GM23338 (cell line): ENCODE data around the gene FARS2. TPM values are rescaled to one million over a fixed set of nuclear protein-coding genes. Genes with fewer than 3 reads are reported as not detected.

Source experiments
- ATAC-seq: fragments of 200-7000 bp; cut with Tn5 transposase; 3 replicates; pipeline ENCODE4 v1.9.1; 2020
- DNase-seq: peaks from one replicate; pipeline ENCODE4 v3.0.0-alpha.2; 2015; ENCODE audit warnings: low spot score
- H2AFZ ChIP-seq: fragments of 200-600 bp; sonication (generic); 2 replicates; pipeline ENCODE4 v1.8.0; 2016; ENCODE audit warnings: antibody characterized with exemption, mild to moderate bottlenecking, moderate library complexity
- H3F3A ChIP-seq: fragments of 200-600 bp; sonication (generic); replicated peaks from 2 replicates; pipeline ENCODE4 v1.8.0; 2017; ENCODE audit warnings: antibody characterized with exemption, mixed run types, low read depth
- H3K27ac ChIP-seq: fragments of 200-600 bp; sonication (generic); 2 replicates; pipeline ENCODE4 v1.6.1; 2016; ENCODE audit warnings: low read depth
- H3K27me3 ChIP-seq: fragments of 200-600 bp; sonication (generic); 2 replicates; pipeline ENCODE4 v1.8.0; 2016; ENCODE audit warnings: mild to moderate bottlenecking, mixed run types, moderate library complexity; ENCODE audit not compliant: insufficient read depth
- H3K36me3 ChIP-seq: fragments of 200-600 bp; sonication (generic); 2 replicates; pipeline ENCODE4 v1.8.0; 2016; ENCODE audit warnings: mild to moderate bottlenecking; ENCODE audit not compliant: insufficient read depth
- H3K4me1 ChIP-seq: fragments of 200-600 bp; sonication (generic); 2 replicates; pipeline ENCODE4 v1.8.0; 2016; ENCODE audit warnings: mild to moderate bottlenecking, moderate library complexity; ENCODE audit not compliant: insufficient read depth
- H3K4me2 ChIP-seq: fragments of 200-600 bp; sonication (generic); 2 replicates; pipeline ENCODE4 v1.7.1; 2017; ENCODE audit warnings: mixed run types
- H3K4me3 ChIP-seq: fragments of 200-600 bp; sonication (generic); 2 replicates; pipeline ENCODE4 v1.6.1; 2016; ENCODE audit warnings: mixed run types
- H3K79me2 ChIP-seq: fragments of 200-600 bp; sonication (generic); replicated peaks from 2 replicates; pipeline ENCODE4 v1.8.0; 2017; ENCODE audit warnings: mild to moderate bottlenecking; ENCODE audit not compliant: insufficient read depth
- H3K9me2 ChIP-seq: fragments of 200-600 bp; sonication (generic); 2 replicates; pipeline ENCODE4 v1.8.0; 2017; ENCODE audit not compliant: insufficient read depth
- H4K20me1 ChIP-seq: fragments of 200-600 bp; sonication (generic); replicated peaks from 2 replicates; pipeline ENCODE4 v1.8.0; 2017; ENCODE audit warnings: mild to moderate bottlenecking; ENCODE audit not compliant: insufficient read depth
- H3K27ac Mint-ChIP-seq: 2 replicates; pipeline ENCODE4 v1.8.0; 2020; ENCODE audit warnings: inconsistent platforms, mild to moderate bottlenecking, moderate library complexity, mixed read lengths
- H3K27me3 Mint-ChIP-seq: 3 replicates; pipeline ENCODE4 v1.8.0; 2022; ENCODE audit warnings: low read depth, mild to moderate bottlenecking, moderate library complexity, mixed read lengths, inconsistent platforms; ENCODE audit not compliant: insufficient read depth, poor library complexity
- H3K36me3 Mint-ChIP-seq: 3 replicates; pipeline ENCODE4 v1.8.0; 2021; ENCODE audit warnings: low read depth, mild to moderate bottlenecking, inconsistent platforms, moderate library complexity, mixed read lengths
- H3K4me1 Mint-ChIP-seq: 3 replicates; pipeline ENCODE4 v1.8.0; 2020; ENCODE audit warnings: mild to moderate bottlenecking, inconsistent platforms, mixed read lengths
- H3K4me3 Mint-ChIP-seq: 3 replicates; pipeline ENCODE4 v1.8.0; 2021; ENCODE audit warnings: moderate library complexity, mild to moderate bottlenecking, inconsistent platforms, mixed read lengths
- H3K9me3 Mint-ChIP-seq: 3 replicates; pipeline ENCODE4 v1.8.0; 2020; ENCODE audit warnings: moderate library complexity, mild to moderate bottlenecking, inconsistent platforms, mixed read lengths
- STAT1 ChIP-seq: IDR thresholded peaks from one replicate; pipeline ENCODE4 v1.6.1; 2016; ENCODE audit warnings: antibody characterized with exemption; ENCODE audit not compliant: unreplicated experiment
- ZNF462 ChIP-seq: fragments of 250-450 bp; sonication (Bioruptor Pico); IDR thresholded peaks from 2 replicates; pipeline ENCODE4 v1.5.0; 2020; ENCODE audit warnings: mild to moderate bottlenecking, moderate library complexity
- polyA plus RNA-seq: library from polyadenylated mRNA; unstranded; fragments of >200 nt; fragmentation: Nextera tagmentation; extraction: Ambion mirVana; gene quantifications from 2 replicates; pipeline ENCODE4 v1.2.1, GENCODE V29; 2016
- total RNA-seq: library from RNA; depleted of rRNA; stranded (reverse); fragments of >200 nt; shearing (Covaris generic); gene quantifications from 2 replicates; pipeline ENCODE4 v1.2.3, GENCODE V29; 2014
- TF ChIP-seq, protein P1 (sequence below): IDR thresholded peaks from 2 replicates; pipeline ENCODE4 v1.6.1; 2016; ENCODE audit warnings: antibody characterized with exemption
- TF ChIP-seq, protein P2 (sequence below): IDR thresholded peaks from one replicate; pipeline ENCODE4 v1.6.1; 2018; ENCODE audit warnings: antibody characterized with exemption; ENCODE audit not compliant: unreplicated experiment

FARS2 gene
- total and polyA plus RNA-seq, 2 experiments from 2014 or later = 7.6 to 19.0 TPM

- Histone ChIP-seq H3K4me3 (peak overlapping the region; percentile 98), H3K79me2 (peaks cover 86% of the 10 kb centered on the region), H3K4me1 (peaks cover 10% of the 10 kb centered on the region), H3K36me3 (peaks cover 4% of the 10 kb centered on the region; the same call in 1 of the 2 replicates), H3K9me2 (no peaks in the 10 kb centered on the region), H2AFZ (peak overlapping the region; percentile 96), H3K4me2 (peak overlapping the region; percentile 87), H4K20me1 (peaks cover 8% of the 10 kb centered on the region; the same call in 1 of the 2 replicates), H3K27ac (peak overlapping the region; percentile 93), H3F3A (0 out of 2 replicates have a peak, but pooled peaks cover 6% of the 10 kb centered on the region), H3K27me3 (no peaks in the 10 kb centered on the region)
- H3K27me3 Mint-ChIP-seq = peaks cover 14% of the 10 kb centered on the region
- H3K4me1 Mint-ChIP-seq = peaks cover 8% of the 10 kb centered on the region
- TF ChIP-seq, protein P1, sequence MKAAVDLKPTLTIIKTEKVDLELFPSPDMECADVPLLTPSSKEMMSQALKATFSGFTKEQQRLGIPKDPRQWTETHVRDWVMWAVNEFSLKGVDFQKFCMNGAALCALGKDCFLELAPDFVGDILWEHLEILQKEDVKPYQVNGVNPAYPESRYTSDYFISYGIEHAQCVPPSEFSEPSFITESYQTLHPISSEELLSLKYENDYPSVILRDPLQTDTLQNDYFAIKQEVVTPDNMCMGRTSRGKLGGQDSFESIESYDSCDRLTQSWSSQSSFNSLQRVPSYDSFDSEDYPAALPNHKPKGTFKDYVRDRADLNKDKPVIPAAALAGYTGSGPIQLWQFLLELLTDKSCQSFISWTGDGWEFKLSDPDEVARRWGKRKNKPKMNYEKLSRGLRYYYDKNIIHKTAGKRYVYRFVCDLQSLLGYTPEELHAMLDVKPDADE = peak; percentile 10; the same call in 1 of the 2 replicates
- TF ChIP-seq ZNF462 (CRISPR knock-in tag) (no peak), STAT1 (no peak)
- TF ChIP-seq, protein P2, sequence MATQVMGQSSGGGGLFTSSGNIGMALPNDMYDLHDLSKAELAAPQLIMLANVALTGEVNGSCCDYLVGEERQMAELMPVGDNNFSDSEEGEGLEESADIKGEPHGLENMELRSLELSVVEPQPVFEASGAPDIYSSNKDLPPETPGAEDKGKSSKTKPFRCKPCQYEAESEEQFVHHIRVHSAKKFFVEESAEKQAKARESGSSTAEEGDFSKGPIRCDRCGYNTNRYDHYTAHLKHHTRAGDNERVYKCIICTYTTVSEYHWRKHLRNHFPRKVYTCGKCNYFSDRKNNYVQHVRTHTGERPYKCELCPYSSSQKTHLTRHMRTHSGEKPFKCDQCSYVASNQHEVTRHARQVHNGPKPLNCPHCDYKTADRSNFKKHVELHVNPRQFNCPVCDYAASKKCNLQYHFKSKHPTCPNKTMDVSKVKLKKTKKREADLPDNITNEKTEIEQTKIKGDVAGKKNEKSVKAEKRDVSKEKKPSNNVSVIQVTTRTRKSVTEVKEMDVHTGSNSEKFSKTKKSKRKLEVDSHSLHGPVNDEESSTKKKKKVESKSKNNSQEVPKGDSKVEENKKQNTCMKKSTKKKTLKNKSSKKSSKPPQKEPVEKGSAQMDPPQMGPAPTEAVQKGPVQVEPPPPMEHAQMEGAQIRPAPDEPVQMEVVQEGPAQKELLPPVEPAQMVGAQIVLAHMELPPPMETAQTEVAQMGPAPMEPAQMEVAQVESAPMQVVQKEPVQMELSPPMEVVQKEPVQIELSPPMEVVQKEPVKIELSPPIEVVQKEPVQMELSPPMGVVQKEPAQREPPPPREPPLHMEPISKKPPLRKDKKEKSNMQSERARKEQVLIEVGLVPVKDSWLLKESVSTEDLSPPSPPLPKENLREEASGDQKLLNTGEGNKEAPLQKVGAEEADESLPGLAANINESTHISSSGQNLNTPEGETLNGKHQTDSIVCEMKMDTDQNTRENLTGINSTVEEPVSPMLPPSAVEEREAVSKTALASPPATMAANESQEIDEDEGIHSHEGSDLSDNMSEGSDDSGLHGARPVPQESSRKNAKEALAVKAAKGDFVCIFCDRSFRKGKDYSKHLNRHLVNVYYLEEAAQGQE = no peak
- ATAC-seq (no peak), DNase-seq (no peak)
- peak overlapping the region; percentile 96 for H3K4me3 Mint-ChIP-seq
- peak overlapping the region; percentile 100 for H3K27ac Mint-ChIP-seq
- peaks cover 7% of the 10 kb centered on the region; the same call in 2 of the 3 replicates for H3K9me3 Mint-ChIP-seq
- H3K36me3 Mint-ChIP-seq = peaks cover 30% of the 10 kb centered on the region
These were observed 314 bp downstream of the FARS2 start for GRCh38 chr6:5261545-5262109.
